HL-60 (cell line): Measurements from ENCODE around the gene TXNDC8.
"Not testable (repeated sequence)": the region's sequence is repeated elsewhere in the genome, so short reads cannot be mapped to it uniquely, and the experiment has no call there.

Experiments used
- DNase-seq, 2 experiments: peaks; one replicate each; pipeline ENCODE4 v3.0.0-alpha.2; 2010 to 2020; ENCODE audit warnings: low read depth in 1 of 2, low spot score in 1 of 2
- H3K27ac ChIP-seq: fragments of 250-450 bp; sonication (Bioruptor Pico); replicated peaks from 2 replicates; pipeline ENCODE4 v1.5.1; 2020; ENCODE audit warnings: mild to moderate bottlenecking, moderate library complexity
- H3K27me3 ChIP-seq: fragments of 250-450 bp; sonication (Bioruptor Pico); 2 replicates; pipeline ENCODE4 v1.5.1; 2021; ENCODE audit warnings: mild to moderate bottlenecking, moderate library complexity; ENCODE audit not compliant: insufficient read depth, poor library complexity, severe bottlenecking
- H3K4me3 ChIP-seq: replicated peaks from 2 replicates; pipeline ENCODE4 v1.5.1; 2011; ENCODE audit warnings: mild to moderate bottlenecking, control low read depth, low read length; ENCODE audit not compliant: insufficient read depth
- GABPA ChIP-seq: IDR thresholded peaks from 2 replicates; pipeline ENCODE4 v1.6.1; 2012; ENCODE audit warnings: low read depth
- POLR2AphosphoS5 ChIP-seq: IDR thresholded peaks from 2 replicates; pipeline ENCODE4 v1.6.1; 2012; ENCODE audit warnings: low read depth
- SPI1 ChIP-seq: IDR thresholded peaks from 2 replicates; pipeline ENCODE4 v1.6.1; 2012; ENCODE audit warnings: low read depth, mild to moderate bottlenecking, borderline replicate concordance
- TF ChIP-seq, protein P1 (sequence below): IDR thresholded peaks from one replicate; pipeline ENCODE4 v1.5.1; 2011; ENCODE audit warnings: low read length, control low read depth, inconsistent platforms; ENCODE audit not compliant: insufficient read depth
- TF ChIP-seq, protein P2 (sequence below): IDR thresholded peaks from 2 replicates; pipeline ENCODE4 v1.6.1; 2012; ENCODE audit warnings: low read depth; ENCODE audit not compliant: insufficient replicate concordance

The TXNDC8 gene

DNA sequence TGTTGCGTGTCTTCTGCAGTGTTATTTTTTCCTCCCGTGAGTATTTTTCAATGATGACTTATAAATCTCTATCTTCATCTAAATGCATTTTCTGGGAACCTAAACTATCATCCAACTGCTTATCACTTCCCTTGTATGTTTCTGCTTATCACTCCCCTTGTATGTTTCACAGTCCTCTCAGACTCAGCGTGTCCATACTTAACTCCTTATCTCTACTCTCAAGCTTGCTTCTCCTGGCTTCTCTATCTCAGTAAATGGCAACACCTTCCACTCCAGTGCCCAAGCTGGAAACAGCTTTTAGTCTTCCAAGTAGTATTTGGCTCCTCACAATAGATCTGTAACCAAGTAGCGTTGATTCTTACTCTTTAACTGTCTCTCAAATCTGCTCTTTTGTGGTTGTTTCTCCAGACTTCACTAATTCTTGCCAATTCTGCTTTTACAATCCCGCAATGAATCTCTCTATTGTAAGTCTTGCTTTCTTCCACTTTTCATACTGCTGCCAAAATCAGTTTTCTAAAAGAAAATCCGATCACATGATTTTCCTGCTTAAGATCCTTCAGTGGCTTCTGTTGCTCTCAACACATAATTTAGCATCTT lies 33.8 kb upstream of the TXNDC8 start:
- TF ChIP-seq, protein P1, sequence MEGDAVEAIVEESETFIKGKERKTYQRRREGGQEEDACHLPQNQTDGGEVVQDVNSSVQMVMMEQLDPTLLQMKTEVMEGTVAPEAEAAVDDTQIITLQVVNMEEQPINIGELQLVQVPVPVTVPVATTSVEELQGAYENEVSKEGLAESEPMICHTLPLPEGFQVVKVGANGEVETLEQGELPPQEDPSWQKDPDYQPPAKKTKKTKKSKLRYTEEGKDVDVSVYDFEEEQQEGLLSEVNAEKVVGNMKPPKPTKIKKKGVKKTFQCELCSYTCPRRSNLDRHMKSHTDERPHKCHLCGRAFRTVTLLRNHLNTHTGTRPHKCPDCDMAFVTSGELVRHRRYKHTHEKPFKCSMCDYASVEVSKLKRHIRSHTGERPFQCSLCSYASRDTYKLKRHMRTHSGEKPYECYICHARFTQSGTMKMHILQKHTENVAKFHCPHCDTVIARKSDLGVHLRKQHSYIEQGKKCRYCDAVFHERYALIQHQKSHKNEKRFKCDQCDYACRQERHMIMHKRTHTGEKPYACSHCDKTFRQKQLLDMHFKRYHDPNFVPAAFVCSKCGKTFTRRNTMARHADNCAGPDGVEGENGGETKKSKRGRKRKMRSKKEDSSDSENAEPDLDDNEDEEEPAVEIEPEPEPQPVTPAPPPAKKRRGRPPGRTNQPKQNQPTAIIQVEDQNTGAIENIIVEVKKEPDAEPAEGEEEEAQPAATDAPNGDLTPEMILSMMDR: no peak
- TF ChIP-seq SPI1: no peak
- TF ChIP-seq POLR2AphosphoS5: no peak
- TF ChIP-seq, protein P2, sequence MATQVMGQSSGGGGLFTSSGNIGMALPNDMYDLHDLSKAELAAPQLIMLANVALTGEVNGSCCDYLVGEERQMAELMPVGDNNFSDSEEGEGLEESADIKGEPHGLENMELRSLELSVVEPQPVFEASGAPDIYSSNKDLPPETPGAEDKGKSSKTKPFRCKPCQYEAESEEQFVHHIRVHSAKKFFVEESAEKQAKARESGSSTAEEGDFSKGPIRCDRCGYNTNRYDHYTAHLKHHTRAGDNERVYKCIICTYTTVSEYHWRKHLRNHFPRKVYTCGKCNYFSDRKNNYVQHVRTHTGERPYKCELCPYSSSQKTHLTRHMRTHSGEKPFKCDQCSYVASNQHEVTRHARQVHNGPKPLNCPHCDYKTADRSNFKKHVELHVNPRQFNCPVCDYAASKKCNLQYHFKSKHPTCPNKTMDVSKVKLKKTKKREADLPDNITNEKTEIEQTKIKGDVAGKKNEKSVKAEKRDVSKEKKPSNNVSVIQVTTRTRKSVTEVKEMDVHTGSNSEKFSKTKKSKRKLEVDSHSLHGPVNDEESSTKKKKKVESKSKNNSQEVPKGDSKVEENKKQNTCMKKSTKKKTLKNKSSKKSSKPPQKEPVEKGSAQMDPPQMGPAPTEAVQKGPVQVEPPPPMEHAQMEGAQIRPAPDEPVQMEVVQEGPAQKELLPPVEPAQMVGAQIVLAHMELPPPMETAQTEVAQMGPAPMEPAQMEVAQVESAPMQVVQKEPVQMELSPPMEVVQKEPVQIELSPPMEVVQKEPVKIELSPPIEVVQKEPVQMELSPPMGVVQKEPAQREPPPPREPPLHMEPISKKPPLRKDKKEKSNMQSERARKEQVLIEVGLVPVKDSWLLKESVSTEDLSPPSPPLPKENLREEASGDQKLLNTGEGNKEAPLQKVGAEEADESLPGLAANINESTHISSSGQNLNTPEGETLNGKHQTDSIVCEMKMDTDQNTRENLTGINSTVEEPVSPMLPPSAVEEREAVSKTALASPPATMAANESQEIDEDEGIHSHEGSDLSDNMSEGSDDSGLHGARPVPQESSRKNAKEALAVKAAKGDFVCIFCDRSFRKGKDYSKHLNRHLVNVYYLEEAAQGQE: no peak
- TF ChIP-seq GABPA: no peak
- H3K27me3 ChIP-seq: no peaks in the 10 kb centered on the region
- no peak overlapping the region for H3K4me3 ChIP-seq
- no peak overlapping the region for H3K27ac ChIP-seq
- DNase-seq: no peak

- TF ChIP-seq SPI1: no peak
- no peak for TF ChIP-seq GABPA
- TF ChIP-seq, protein P2: no peak
- no peak for TF ChIP-seq POLR2AphosphoS5
- TF ChIP-seq, protein P1: no peak
- no peaks in the 10 kb centered on the region for H3K27me3 ChIP-seq
- H3K4me3 ChIP-seq: no peak overlapping the region
- DNase-seq: no peak
- H3K27ac ChIP-seq: no peak overlapping the region
Measured at GRCh38 chr9:110370315-110370714, 32.7 kb upstream of the TXNDC8 start.

DNA sequence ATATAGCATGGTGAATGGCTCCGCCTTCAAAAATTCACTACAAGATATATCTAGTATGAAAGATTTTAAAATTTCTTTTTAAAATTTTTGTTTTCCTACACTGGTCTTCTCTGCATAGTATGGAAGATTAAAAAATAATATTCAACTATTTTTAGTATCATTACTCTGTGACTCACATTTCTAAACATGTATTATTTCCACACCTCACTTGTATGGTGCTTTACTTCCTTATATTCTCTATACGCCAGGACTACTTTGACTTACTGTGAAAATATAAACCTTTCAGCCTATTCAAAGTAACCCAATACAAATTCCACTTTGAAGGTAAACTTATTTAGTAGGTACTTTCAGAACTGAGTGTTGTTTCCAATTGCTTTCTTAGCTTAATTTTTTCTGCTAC lies 26.8 kb upstream of the TXNDC8 start:
- Histone ChIP-seq H3K4me3 (no peak overlapping the region), H3K27me3 (no peaks in the 10 kb centered on the region), H3K27ac (no peak overlapping the region)
- TF ChIP-seq, protein P2: no peak
- TF ChIP-seq SPI1 (no peak), POLR2AphosphoS5 (no peak), GABPA (no peak)
- TF ChIP-seq, protein P1: no peak
- DNase-seq: no peak

- not testable (repeated sequence) for DNase-seq, H3K27me3 ChIP-seq, H3K27ac ChIP-seq, H3K4me3 ChIP-seq
Measured at GRCh38 chr9:110358992-110359391, 21.3 kb upstream of the TXNDC8 start.
